ENCODE data around the gene GORASP2. TPM values are rescaled to one million over a fixed set of nuclear protein-coding genes. Genes with fewer than 3 reads are reported as not detected.
A peak's percentile ranks its signal among the peaks of the same experiment; 100 is the strongest.

The GORASP2 gene
- polyA plus RNA-seq, 3 donors = 34.5 to 51.2 (median 46.5) TPM

DNA sequence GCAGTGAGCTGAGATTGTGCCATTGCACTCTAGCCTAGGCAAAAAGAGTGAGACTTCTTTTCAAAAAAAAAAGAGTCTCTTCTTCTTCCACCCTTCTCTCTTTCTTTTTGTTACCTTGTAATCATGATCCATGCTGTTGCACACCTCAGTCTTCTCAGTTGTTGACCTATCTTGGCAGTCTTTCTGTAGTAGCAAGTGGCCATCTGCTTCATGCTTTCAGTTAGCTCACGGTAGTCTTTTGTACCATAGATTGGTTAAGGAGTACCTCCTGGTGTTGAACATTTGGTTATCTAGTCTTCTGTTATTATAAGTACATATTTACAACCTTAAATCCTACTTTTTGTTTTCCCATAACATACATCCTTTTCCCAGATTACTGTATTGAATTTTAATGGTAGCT, 3.1 kb downstream of the GORASP2 start:
- intact Hi-C loops (cut with micrococcal nuclease) = no loop called here
- peaks cover 0 to 8% (median 2%) of the 10 kb centered on the region in 7 donors for H3K9me3 Mint-ChIP-seq

DNA sequence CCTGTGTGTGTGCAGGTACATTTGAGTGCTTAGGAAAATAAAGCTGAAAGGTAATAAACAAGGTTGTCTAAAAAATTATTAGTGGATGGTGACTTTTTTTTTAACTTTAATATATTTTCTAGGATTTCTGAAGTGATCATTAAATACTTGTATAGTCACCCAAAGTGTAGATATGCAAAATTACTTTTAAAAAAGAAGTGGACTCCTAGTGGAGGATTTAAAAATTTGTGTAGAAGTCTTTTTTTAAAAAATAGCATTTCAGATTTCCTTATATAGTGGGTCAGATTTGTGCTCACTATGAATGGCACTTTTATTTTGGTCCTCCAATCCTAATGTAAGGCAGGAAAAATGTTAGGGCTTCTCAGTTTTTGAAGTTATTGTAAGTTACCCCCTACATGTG, 3.9 kb downstream of the GORASP2 start:
- Histone ChIP-seq H3K4me2 (replicated peaks; ENCODE audit: extremely low read depth, low read length, poor library complexity, severe bottlenecking) (no peak overlapping the region), H3K27ac (ENCODE audit: low read depth in 1 of 2, low read length in 2 of 2) (no peak overlapping the region), H3K27me3 (ENCODE audit: control insufficient read depth in 2 of 2, insufficient read depth in 2 of 2, low read length in 2 of 2) (no peaks in the 10 kb centered on the region), H3K36me3 (replicated peaks in 1 of 2; ENCODE audit: control insufficient read depth in 1 of 2, insufficient read depth in 2 of 2, low read length in 2 of 2) (peaks cover 0 to 16% of the 10 kb centered on the region in 2 donors), H4K20me1 (ENCODE audit: insufficient read depth, low read length) (peaks cover 81% of the 10 kb centered on the region), H3K9me3 (replicated peaks in 1 of 2; ENCODE audit: control insufficient read depth in 1 of 2, insufficient read depth in 1 of 2, low read length in 2 of 2) (no peaks in the 10 kb centered on the region), H3K4me1 (ENCODE audit: control insufficient read depth in 1 of 2, insufficient read depth in 2 of 2, low read length in 2 of 2) (peaks cover 21 to 28% of the 10 kb centered on the region in 2 donors), H3K4me3 (replicated peaks in 1 of 3; ENCODE audit: low read depth in 2 of 3, low read length in 3 of 3) (no peak overlapping the region), H3K9ac (ENCODE audit: insufficient read depth, low read length, poor library complexity, severe bottlenecking) (no peak overlapping the region), H2AFZ (ENCODE audit: insufficient read depth, low read depth, low read length, poor library complexity, severe bottlenecking) (no peak overlapping the region), H3K79me2 (ENCODE audit: insufficient read depth, low read length) (peaks cover 88% of the 10 kb centered on the region)
- H3K27ac Mint-ChIP-seq = no peak overlapping the region
- peaks cover 36% of the 10 kb centered on the region for H3K4me1 Mint-ChIP-seq
- intact Hi-C loops (cut with micrococcal nuclease) = no loop called here
- H3K4me3 Mint-ChIP-seq = no peak overlapping the region
- no peak for DNase-seq
- no peak for TF ChIP-seq CTCF (IDR thresholded peaks at IDR 0.05)
- peaks cover 11 to 28% of the 10 kb centered on the region in 2 donors for H3K36me3 Mint-ChIP-seq
- H3K9me3 Mint-ChIP-seq = peaks cover 0 to 6% (median 1%) of the 10 kb centered on the region in 7 donors
- H3K27me3 Mint-ChIP-seq (ENCODE audit: low read depth in 3 of 3) = peaks cover 0 to 2% (median 0%) of the 10 kb centered on the region in 3 donors

More for the DNA sequence above, 3.1 kb downstream of the GORASP2 start:
- H3K4me2 ChIP-seq (replicated peaks; ENCODE audit: extremely low read depth, low read length, poor library complexity, severe bottlenecking) = no peak overlapping the region
- no peak for DNase-seq
- H3K36me3 ChIP-seq (replicated peaks in 1 of 2; ENCODE audit: control insufficient read depth in 1 of 2, insufficient read depth in 2 of 2, low read length in 2 of 2) = peaks cover 0 to 9% of the 10 kb centered on the region in 2 donors
- WGBS (ENCODE audit: insufficient coverage) = no CpG with 5 or more reads among the region's 1 CpG
- no peak overlapping the region for H3K4me3 ChIP-seq (replicated peaks in 1 of 3; ENCODE audit: low read depth in 2 of 3, low read length in 3 of 3)
- H4K20me1 ChIP-seq (ENCODE audit: insufficient read depth, low read length) = peaks cover 73% of the 10 kb centered on the region
- H3K9ac ChIP-seq (ENCODE audit: insufficient read depth, low read length, poor library complexity, severe bottlenecking) = no peak overlapping the region
- no peak overlapping the region for H3K27ac ChIP-seq (ENCODE audit: low read depth in 1 of 2, low read length in 2 of 2)
- H3K27me3 ChIP-seq (ENCODE audit: control insufficient read depth in 2 of 2, insufficient read depth in 2 of 2, low read length in 2 of 2) = no peaks in the 10 kb centered on the region
- TF ChIP-seq CTCF (IDR thresholded peaks at IDR 0.05) = no peak
- no peak overlapping the region for H2AFZ ChIP-seq (ENCODE audit: insufficient read depth, low read depth, low read length, poor library complexity, severe bottlenecking)
- peak overlapping the region in 1 of 7 donors; percentile 49 for H3K27ac Mint-ChIP-seq
- H3K4me1 Mint-ChIP-seq = peaks cover 35% of the 10 kb centered on the region
- H3K4me3 Mint-ChIP-seq = no peak overlapping the region
- H3K4me1 ChIP-seq (ENCODE audit: control insufficient read depth in 1 of 2, insufficient read depth in 2 of 2, low read length in 2 of 2) = peaks cover 22 to 30% of the 10 kb centered on the region in 2 donors
- peaks cover 11 to 27% of the 10 kb centered on the region in 2 donors for H3K36me3 Mint-ChIP-seq
- H3K79me2 ChIP-seq (ENCODE audit: insufficient read depth, low read length) = peaks cover 80% of the 10 kb centered on the region
- H3K27me3 Mint-ChIP-seq (ENCODE audit: low read depth in 3 of 3) = peaks cover 0 to 2% (median 0%) of the 10 kb centered on the region in 3 donors
- H3K9me3 ChIP-seq (replicated peaks in 1 of 2; ENCODE audit: control insufficient read depth in 1 of 2, insufficient read depth in 1 of 2, low read length in 2 of 2) = no peaks in the 10 kb centered on the region

Data from CD14-positive monocyte (primary cell).